GM23248 (cell line): ENCODE data around the gene LRRC37A3.

Experiments used
- EZH2 ChIP-seq: fragments of 200-600 bp; sonication (generic); IDR thresholded peaks from 2 replicates; pipeline ENCODE4 v1.6.1; 2018; ENCODE audit warnings: antibody characterized with exemption, mild to moderate bottlenecking; ENCODE audit not compliant: insufficient read depth, poor library complexity, severe bottlenecking
- EZH2phosphoT487 ChIP-seq: fragments of 200-600 bp; sonication (generic); IDR thresholded peaks from 2 replicates; pipeline ENCODE4 v1.6.1; 2018; ENCODE audit warnings: antibody characterized with exemption, moderate library complexity, mild to moderate bottlenecking, low read depth; ENCODE audit not compliant: insufficient read depth

GRCh38 chr17:64941045-64941444 lies 21.8 kb upstream of the LRRC37A3 start:
- TF ChIP-seq EZH2, result no peak
- no peak for TF ChIP-seq EZH2phosphoT487
